Cardiac muscle cell (in vitro differentiated cells and primary cell): ENCODE results near the gene ERGIC1. TPM values are rescaled to one million over a fixed set of nuclear protein-coding genes. Genes with fewer than 3 reads are reported as not detected.

Experiments used
- DNase-seq, 2 donors: peaks; one replicate each; pipeline versions ENCODE4 v3.0.0 to v3.0.0-alpha.2; 2010 to 2017; ENCODE audit warnings: low read depth in 1 of 2, low spot score in 1 of 2
- H3K27ac ChIP-seq: fragments of 200-600 bp; sonication (generic); 2 replicates; pipeline ENCODE4 v1.5.1; 2016
- H3K27me3 ChIP-seq: fragments of 200-600 bp; sonication (generic); 2 replicates; pipeline ENCODE4 v1.6.0; 2016; ENCODE audit warnings: control low read depth
- H3K36me3 ChIP-seq: fragments of 200-600 bp; sonication (generic); 2 replicates; pipeline ENCODE4 v1.5.1; 2016; ENCODE audit warnings: control low read depth
- H3K4me1 ChIP-seq: fragments of 200-600 bp; sonication (generic); 2 replicates; pipeline ENCODE4 v1.8.1; 2017; ENCODE audit warnings: low read depth, mild to moderate bottlenecking, mixed run types
- H3K4me3 ChIP-seq: fragments of 200-600 bp; sonication (generic); 2 replicates; pipeline ENCODE4 v1.5.1; 2016; ENCODE audit warnings: mild to moderate bottlenecking
- H3K9me3 ChIP-seq: fragments of 200-600 bp; sonication (generic); 2 replicates; pipeline ENCODE4 v1.5.1; 2017; ENCODE audit warnings: low read depth, mild to moderate bottlenecking, control low read depth
- polyA plus RNA-seq: library from polyadenylated mRNA; unstranded; fragments of >200 nt; fragmentation: Nextera tagmentation; extraction: Ambion mirVana; gene quantifications from 2 replicates; pipeline ENCODE4 v1.2.1, GENCODE V29; 2016
- total RNA-seq: library from RNA; depleted of rRNA; stranded (reverse); fragments of >200 nt; gene quantifications from 2 replicates; pipeline ENCODE4 v1.2.3, GENCODE V29; 2016
- TF ChIP-seq, protein P1 (sequence below): IDR thresholded peaks from 2 replicates; pipeline ENCODE4 v1.5.1; 2012; ENCODE audit warnings: low read depth, mild to moderate bottlenecking, low read length

ERGIC1 gene
- total and polyA plus RNA-seq, 2 experiments from 2014 or later: 15.4 to 77.3 TPM

DNA sequence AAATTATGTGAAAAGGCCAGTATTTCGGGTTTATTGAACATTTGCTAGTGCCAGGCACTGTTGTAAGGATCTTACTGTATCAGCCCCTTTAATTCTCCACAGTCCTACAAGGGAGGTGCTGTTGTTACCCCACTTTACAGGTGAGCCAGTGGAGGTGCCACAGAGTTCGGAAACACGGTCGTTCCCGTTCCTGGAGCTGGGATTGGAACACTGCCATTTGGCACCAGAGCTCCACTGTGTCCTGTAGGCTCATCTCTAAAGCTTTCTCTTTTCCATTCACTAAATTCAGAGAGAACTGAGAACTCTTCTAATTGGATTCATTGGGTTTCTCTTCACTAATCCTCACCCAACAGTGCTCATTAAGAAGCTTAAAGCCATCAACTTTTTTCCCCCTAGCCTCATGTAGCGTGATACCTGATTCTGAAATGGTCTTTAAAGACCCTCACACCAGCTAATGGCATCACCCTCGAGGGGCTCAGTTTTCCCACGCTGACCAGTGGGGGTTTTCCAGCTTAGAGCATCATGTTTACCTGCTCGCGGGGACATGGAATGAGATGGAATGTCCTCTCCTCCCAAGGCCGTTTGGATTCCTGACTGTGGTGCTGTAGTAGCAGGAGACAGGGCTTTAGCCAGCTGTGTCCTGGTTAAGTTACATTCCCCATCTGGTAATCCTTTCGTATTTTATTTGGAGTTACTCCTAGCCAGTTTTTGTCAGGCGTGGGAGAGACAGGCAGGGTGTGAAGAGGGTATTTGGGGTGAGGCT, 5.8 kb downstream of the ERGIC1 start:
- Histone ChIP-seq H3K4me3 (no peak overlapping the region), H3K4me1 (no peaks in the 10 kb centered on the region), H3K36me3 (no peaks in the 10 kb centered on the region), H3K27me3 (no peaks in the 10 kb centered on the region), H3K27ac (no peak overlapping the region), H3K9me3 (no peaks in the 10 kb centered on the region)
- no peak for DNase-seq
- TF ChIP-seq, protein P1, sequence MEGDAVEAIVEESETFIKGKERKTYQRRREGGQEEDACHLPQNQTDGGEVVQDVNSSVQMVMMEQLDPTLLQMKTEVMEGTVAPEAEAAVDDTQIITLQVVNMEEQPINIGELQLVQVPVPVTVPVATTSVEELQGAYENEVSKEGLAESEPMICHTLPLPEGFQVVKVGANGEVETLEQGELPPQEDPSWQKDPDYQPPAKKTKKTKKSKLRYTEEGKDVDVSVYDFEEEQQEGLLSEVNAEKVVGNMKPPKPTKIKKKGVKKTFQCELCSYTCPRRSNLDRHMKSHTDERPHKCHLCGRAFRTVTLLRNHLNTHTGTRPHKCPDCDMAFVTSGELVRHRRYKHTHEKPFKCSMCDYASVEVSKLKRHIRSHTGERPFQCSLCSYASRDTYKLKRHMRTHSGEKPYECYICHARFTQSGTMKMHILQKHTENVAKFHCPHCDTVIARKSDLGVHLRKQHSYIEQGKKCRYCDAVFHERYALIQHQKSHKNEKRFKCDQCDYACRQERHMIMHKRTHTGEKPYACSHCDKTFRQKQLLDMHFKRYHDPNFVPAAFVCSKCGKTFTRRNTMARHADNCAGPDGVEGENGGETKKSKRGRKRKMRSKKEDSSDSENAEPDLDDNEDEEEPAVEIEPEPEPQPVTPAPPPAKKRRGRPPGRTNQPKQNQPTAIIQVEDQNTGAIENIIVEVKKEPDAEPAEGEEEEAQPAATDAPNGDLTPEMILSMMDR: no peak

DNA sequence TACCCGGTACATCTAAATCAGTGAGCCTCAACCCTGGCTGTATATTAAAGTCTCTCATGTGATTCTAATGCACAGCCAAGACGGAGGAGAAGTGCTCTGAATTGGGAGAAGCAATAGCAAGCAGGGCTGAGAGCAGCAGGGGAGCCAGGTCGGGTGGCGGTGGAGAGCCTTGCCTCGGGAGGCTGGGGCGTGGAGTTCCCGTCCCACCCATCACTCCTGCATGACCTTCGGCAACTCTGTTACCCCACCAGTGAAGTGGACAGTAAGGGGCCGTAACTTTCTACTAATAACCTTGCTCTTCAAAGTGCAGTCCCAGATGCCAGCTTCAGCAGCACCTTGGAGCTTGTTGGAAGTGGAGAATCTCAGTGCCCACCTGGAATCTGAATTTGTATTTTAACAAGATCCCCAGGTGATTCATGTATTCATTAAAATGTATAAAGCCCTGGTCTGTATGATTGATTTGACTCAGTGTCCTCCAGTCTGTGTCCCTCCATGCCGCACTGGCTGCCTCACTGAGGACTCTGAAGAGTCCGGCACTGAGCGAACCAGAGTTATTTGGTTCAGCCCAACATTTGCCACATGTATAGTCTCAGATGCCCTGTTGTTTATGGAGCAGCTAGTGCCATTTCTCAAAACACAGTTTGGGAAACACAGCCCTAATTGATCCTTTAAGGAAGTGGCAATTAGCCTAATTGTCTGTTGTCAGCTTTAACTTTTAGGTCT, 6.5 kb downstream of the ERGIC1 start:
- TF ChIP-seq, protein P1: no peak
- no peaks in the 10 kb centered on the region for H3K36me3 ChIP-seq
- DNase-seq: no peak
- no peak overlapping the region for H3K4me3 ChIP-seq
- H3K27me3 ChIP-seq: no peaks in the 10 kb centered on the region
- no peak overlapping the region for H3K27ac ChIP-seq
- no peaks in the 10 kb centered on the region for H3K9me3 ChIP-seq
- no peaks in the 10 kb centered on the region for H3K4me1 ChIP-seq

DNA sequence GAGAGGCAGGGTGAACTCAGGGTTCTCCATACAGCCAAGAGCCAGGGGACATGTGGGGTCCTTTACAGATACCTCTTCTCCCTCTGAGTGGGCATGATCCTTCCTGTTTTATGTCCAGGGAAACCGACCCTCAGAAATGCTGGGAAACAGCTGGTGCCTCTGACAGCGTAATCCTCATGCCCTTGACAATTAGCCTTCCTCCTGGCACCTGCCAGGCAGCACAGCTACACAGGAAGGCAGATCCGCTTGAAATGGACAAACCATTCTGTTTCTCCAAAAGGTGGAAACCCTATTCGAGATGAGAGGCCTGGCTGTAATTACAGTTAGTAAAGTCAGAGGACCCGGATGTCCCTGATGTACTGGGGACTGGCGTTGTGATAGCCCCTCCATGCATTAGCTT, 7.2 kb downstream of the ERGIC1 start:
- TF ChIP-seq, protein P1: no peak
- Histone ChIP-seq H3K4me3 (no peak overlapping the region), H3K9me3 (no peaks in the 10 kb centered on the region), H3K4me1 (no peaks in the 10 kb centered on the region), H3K36me3 (no peaks in the 10 kb centered on the region), H3K27ac (no peak overlapping the region), H3K27me3 (no peaks in the 10 kb centered on the region)
- no peak for DNase-seq

DNA sequence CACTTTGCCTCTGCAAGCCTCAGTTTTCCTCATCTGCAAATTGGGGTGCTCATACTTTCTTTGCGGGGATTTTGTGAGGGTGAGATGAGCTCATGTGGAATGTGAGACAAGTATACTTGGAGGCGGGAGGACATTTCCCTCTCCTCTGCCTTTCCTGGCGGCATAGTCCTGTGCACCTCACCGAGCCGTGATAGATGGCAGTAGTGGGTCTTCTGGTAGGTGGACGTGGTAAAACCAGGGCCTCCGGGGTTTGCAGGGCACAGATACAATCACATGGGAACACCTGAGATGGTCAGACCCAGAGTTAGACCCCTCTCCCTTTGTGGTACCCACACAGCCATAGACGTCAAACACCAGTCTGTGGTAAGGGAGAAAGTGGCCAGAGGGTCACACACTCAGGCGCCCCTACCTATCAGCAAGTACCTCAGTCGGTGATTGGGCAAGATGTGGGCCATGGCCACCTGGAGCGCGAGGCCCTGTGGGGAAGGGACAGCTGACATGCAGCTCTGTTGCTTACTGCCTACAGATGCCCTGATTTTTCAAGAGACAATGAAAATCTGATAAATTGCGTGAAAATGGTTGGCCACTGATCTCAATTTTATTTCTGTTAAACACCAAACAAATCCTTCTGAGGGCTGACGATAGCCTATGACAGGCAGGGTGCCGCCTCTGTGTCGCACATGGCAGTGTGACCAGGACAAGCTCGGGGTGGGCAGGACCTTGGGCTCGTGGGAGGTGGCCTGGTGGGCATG, 9.9 kb downstream of the ERGIC1 start:
- Histone ChIP-seq H3K36me3 (no peaks in the 10 kb centered on the region), H3K4me3 (no peak overlapping the region), H3K4me1 (no peaks in the 10 kb centered on the region), H3K9me3 (no peaks in the 10 kb centered on the region), H3K27ac (no peak overlapping the region), H3K27me3 (no peaks in the 10 kb centered on the region)
- TF ChIP-seq, protein P1: no peak
- DNase-seq: no peak

DNA sequence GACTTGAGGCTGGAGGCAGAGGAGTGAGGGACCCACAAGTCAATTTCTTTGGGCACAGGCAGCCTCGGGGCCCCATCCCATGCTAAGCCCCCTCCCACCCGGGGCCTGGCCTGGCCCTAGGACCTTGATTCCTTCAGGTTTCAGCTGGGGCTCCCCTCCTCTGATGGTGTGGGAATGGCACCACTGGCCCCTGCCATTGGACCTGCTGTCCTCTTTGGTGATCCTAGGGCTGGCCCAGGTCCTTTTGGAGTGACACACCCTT, 10.5 kb downstream of the ERGIC1 start:
- no peaks in the 10 kb centered on the region for H3K36me3 ChIP-seq
- no peaks in the 10 kb centered on the region for H3K27me3 ChIP-seq

More for the DNA sequence above, 10.5 kb downstream of the ERGIC1 start:
- TF ChIP-seq, protein P1: no peak
- H3K4me1 ChIP-seq: no peaks in the 10 kb centered on the region
- no peak overlapping the region for H3K27ac ChIP-seq
- H3K4me3 ChIP-seq: no peak overlapping the region
- H3K9me3 ChIP-seq: no peaks in the 10 kb centered on the region
- no peak for DNase-seq
